ENCODE results near the gene CDK6. TPM values are rescaled to one million over a fixed set of nuclear protein-coding genes. Genes with fewer than 3 reads are reported as not detected.

CDK6 gene
- total and polyA plus RNA-seq, 2 of the 8 experiments (the other 6 are each of a cell fraction or from before 2014, with no cell fraction given), result 5.9 to 18.9 TPM

- Histone ChIP-seq H3K4me2 (ENCODE audit: insufficient read depth in 1 of 2, low read depth in 2 of 2, low read length in 2 of 2) (no peak overlapping the region), H3K4me3 (ENCODE audit: extremely low read depth in 1 of 4, insufficient read depth in 2 of 4, low read depth in 3 of 4, low read length in 4 of 4) (no peak overlapping the region), H3K4me1 (replicated peaks in 1 of 4; ENCODE audit: control insufficient read depth in 3 of 4, insufficient read depth in 4 of 4, low read length in 3 of 4) (peaks cover 0 to 39% (median 20%) of the 10 kb centered on the region in 4 experiments; a peak in 4 of 7 replicates), H4K8ac (ENCODE audit: extremely low read depth, insufficient read depth, low read length) (no peak overlapping the region), H3K27ac (ENCODE audit: low read depth, low read length) (no peak overlapping the region), H3K9ac (replicated peaks in 1 of 4; ENCODE audit: extremely low read depth in 1 of 4, low read depth in 3 of 4, low read length in 3 of 4) (no peak overlapping the region), H4K91ac (replicated peaks; ENCODE audit: insufficient read length, low read length) (no peak overlapping the region), H3K23me2 (ENCODE audit: low read depth, low read length) (no peaks in the 10 kb centered on the region; the same call in 1 of the 2 replicates), H3K79me1 (ENCODE audit: low read depth, low read length) (no peaks in the 10 kb centered on the region; the same call in 1 of the 2 replicates), H2AK5ac (ENCODE audit: low read depth, low read length) (0 out of 2 replicates have a peak overlapping the region, but pooled peaks have one; percentile 18), H3K14ac (ENCODE audit: insufficient read length) (no peak overlapping the region), H3K79me2 (ENCODE audit: control insufficient read depth in 1 of 2, insufficient read depth in 2 of 2, low read length in 2 of 2) (no peaks in the 10 kb centered on the region), H2BK12ac (ENCODE audit: low read depth, low read length) (peak overlapping the region; percentile 98), H3K18ac (ENCODE audit: extremely low read depth, low read length) (peak overlapping the region; percentile 19; the same call in 1 of the 2 replicates), H3K56ac (replicated peaks; ENCODE audit: insufficient read length, low read depth, low read length) (no peak overlapping the region), H4K20me1 (replicated peaks in 1 of 2; ENCODE audit: control insufficient read depth in 1 of 2, insufficient read depth in 2 of 2, low read length in 2 of 2) (no peaks in the 10 kb centered on the region), H2AFZ (ENCODE audit: low read length) (no peak overlapping the region), H3K27me3 (replicated peaks in 1 of 4; ENCODE audit: control insufficient read depth in 3 of 4, extremely low read depth in 1 of 4, insufficient read depth in 3 of 4, low read length in 3 of 4) (no peaks in the 10 kb centered on the region), H2BK15ac (ENCODE audit: low read length) (no peak overlapping the region), H3K23ac (ENCODE audit: insufficient read length) (no peak overlapping the region), H2BK5ac (ENCODE audit: low read depth, low read length) (peak overlapping the region; percentile 22; the same call in 1 of the 2 replicates), H3K4ac (replicated peaks; ENCODE audit: insufficient read length, low read depth, low read length) (no peak overlapping the region), H2BK20ac (ENCODE audit: low read length) (peak overlapping the region; percentile 94), H3K9me3 (ENCODE audit: insufficient read depth in 2 of 2, low read depth in 1 of 2, low read length in 1 of 2) (no peaks in the 10 kb centered on the region), H3K36me3 (ENCODE audit: control insufficient read depth in 2 of 4, insufficient read depth in 4 of 4, low read length in 3 of 4) (no peaks in the 10 kb centered on the region), H2BK120ac (replicated peaks; ENCODE audit: low read depth, low read length) (no peak overlapping the region), H4K5ac (ENCODE audit: insufficient read length, low read depth, low read length) (no peak overlapping the region)
- CTCF ChIA-PET (ENCODE audit: partially characterized antibody), result interaction anchor here (0.6 to 3.4 kb wide), 7 partner anchors 11 to 161 kb away, joined by 3 to 17 read pairs (median 3); no protein-coding TSS in a partner anchor
- DNase-seq (ENCODE audit: low read depth in 1 of 2, low spot score in 2 of 2) (no peak), FAIRE-seq (no peak)
- TF ChIP-seq CEBPB (IDR thresholded peaks at IDR 0.05; ENCODE audit: low read depth, low read length) (no peak), RFX5 (IDR thresholded peaks at IDR 0.05; ENCODE audit: borderline replicate concordance, low read depth, low read length) (no peak), TCF12 (IDR thresholded peaks at IDR 0.05; ENCODE audit: low read depth, low read length) (no peak), ASH2L (IDR thresholded peaks at IDR 0.05; ENCODE audit: low read length) (no peak), JUN (IDR thresholded peaks at IDR 0.05; ENCODE audit: low read depth, low read length) (no peak)
- WGBS, 2 experiments (ENCODE audit: extremely low coverage in 1 of 2, insufficient coverage in 1 of 2, insufficient read length in 1 of 2, insufficient replicate concordance in 2 of 2, low coverage in 1 of 2, low lambda C conversion rate in 2 of 2, missing lambda C conversion rate in 1 of 2), result 74% methylated on average over 3 of the region's 3 CpGs; no CpG with 5 or more reads in 1 of the 2 experiments
- POLR2A ChIA-PET (ENCODE audit: partially characterized antibody), result interaction anchor here (1.8 to 2.0 kb wide), 2 partner anchors 10 to 38 kb away, joined by 4 to 14 read pairs; no protein-coding TSS in a partner anchor
Measured at GRCh38 chr7:92766461-92767003, 69.8 kb downstream of the CDK6 start.

All from H1 (cell line).